K562 (cell line): ENCODE data around the gene PAFAH1B1. TPM values are rescaled to one million over a fixed set of nuclear protein-coding genes. Genes with fewer than 3 reads are reported as not detected.

Experiments
- ATAC-seq: fragments of 200-7000 bp; cut with Tn5 transposase; 3 replicates; pipeline ENCODE4 v1.9.1; 2020; ENCODE audit warnings: moderate library complexity
- BruUV-seq: library from RNA; stranded (reverse); fragments of 400-500 nt; replicated peaks from 2 replicates; lab custom pipeline; 2021; lab: Mats Ljungman, UMichigan
- CTCF ChIA-PET: fragments of 300-600 bp; formaldehyde crosslinking; extraction: SDS; loops from one replicate; lab custom pipeline; 2021; ENCODE audit warnings: low intra/inter-chr PET ratio; lab: Yijun Ruan, JAX
- POLR2A ChIA-PET: fragments of 300-600, 350-650 bp; sonication (Branson Sonifier 250); formaldehyde crosslinking; extraction: SDS; loops from one replicate; lab custom pipeline; 2021; ENCODE audit warnings: antibody characterized with exemption, inconsistent platforms; lab: Yijun Ruan, JAX
- DNase-seq, 4 experiments: peaks; one replicate each; pipeline versions ENCODE4 v3.0.0 to v3.0.0-alpha.2; 2011 to 2018; ENCODE audit warnings: low spot score in 3 of 4, mixed read lengths in 3 of 4; ENCODE audit errors: extremely low read depth in 1 of 4
- FAIRE-seq: peaks from 2 replicates; lab custom pipeline; 2011; peaks lifted over from hg19 to GRCh38; lab: Jason Lieb, UNC
- H2AFZ ChIP-seq: 2 replicates; pipeline ENCODE4 v1.6.0; 2011; ENCODE audit warnings: low read depth, low read length, control low read depth, inconsistent platforms
- H3K27ac ChIP-seq: fragments of 200-600 bp; 3 replicates; pipeline ENCODE4 v1.8.0; 2011; ENCODE audit warnings: low read depth, mild to moderate bottlenecking, control low read depth, inconsistent platforms, low read length, moderate library complexity, mixed read lengths; ENCODE audit errors: extremely low read depth
- H3K27me3 ChIP-seq, 2 experiments: fragments of 300-600 bp in 1 of 2; 2 replicates in 1 of 2; 3 replicates in 1 of 2; pipeline versions ENCODE4 v1.6.0 to v1.8.0; 2011; ENCODE audit warnings: inconsistent platforms in 2 of 2, low read length in 2 of 2, mild to moderate bottlenecking in 1 of 2, mixed read lengths in 1 of 2, moderate library complexity in 1 of 2; ENCODE audit not compliant: control insufficient read depth in 2 of 2, insufficient read depth in 2 of 2
- H3K36me3 ChIP-seq: fragments of 300-600 bp; 3 replicates; pipeline ENCODE4 v1.8.0; 2011; ENCODE audit warnings: mild to moderate bottlenecking, low read length, inconsistent platforms; ENCODE audit not compliant: control insufficient read depth, insufficient read depth
- H3K4me1 ChIP-seq, 2 experiments: fragments of 200-600 bp in 1 of 2; replicated peaks in 1 of 2; 2 replicates in 1 of 2; 3 replicates in 1 of 2; pipeline versions ENCODE4 v1.5.1 to v1.8.0; 2011; ENCODE audit warnings: inconsistent platforms in 2 of 2, low read length in 2 of 2, mild to moderate bottlenecking in 1 of 2, mixed read lengths in 1 of 2, moderate library complexity in 1 of 2; ENCODE audit not compliant: control insufficient read depth in 2 of 2, insufficient read depth in 2 of 2
- H3K4me2 ChIP-seq: 2 replicates; pipeline ENCODE4 v1.6.1; 2011; ENCODE audit warnings: low read length, control low read depth, inconsistent platforms, mixed read lengths; ENCODE audit not compliant: insufficient read depth
- H3K4me3 ChIP-seq: fragments of 200-600 bp; sonication (generic), shearing (Covaris generic); 2 replicates; pipeline ENCODE4 v1.5.1; 2016; ENCODE audit warnings: control low read depth, inconsistent platforms
- H3K79me2 ChIP-seq: fragments of 200-600 bp; 3 replicates; pipeline ENCODE4 v1.8.0; 2011; ENCODE audit warnings: low read length, inconsistent platforms; ENCODE audit not compliant: control insufficient read depth, insufficient read depth
- H3K9ac ChIP-seq, 2 experiments: 2 replicates each; pipeline versions ENCODE4 v1.6.0 to v1.6.1; 2011; ENCODE audit warnings: low read depth in 2 of 2, low read length in 2 of 2, control low read depth in 1 of 2, inconsistent platforms in 1 of 2, mild to moderate bottlenecking in 1 of 2, mixed read lengths in 1 of 2; ENCODE audit not compliant: insufficient read depth in 1 of 2
- H3K9me1 ChIP-seq: one replicate; pipeline ENCODE4 v1.6.0; 2011; ENCODE audit warnings: inconsistent platforms, mild to moderate bottlenecking, low read length, moderate library complexity; ENCODE audit not compliant: control insufficient read depth, insufficient read depth
- H3K9me3 ChIP-seq: replicated peaks from 2 replicates; pipeline ENCODE4 v1.5.1; 2011; ENCODE audit warnings: low read depth, low read length, inconsistent platforms; ENCODE audit not compliant: control insufficient read depth, insufficient read depth
- H4K20me1 ChIP-seq: replicated peaks from 2 replicates; pipeline ENCODE4 v1.6.1; 2011; ENCODE audit warnings: low read length, inconsistent platforms, mixed read lengths; ENCODE audit not compliant: control insufficient read depth, insufficient read depth
- C11orf30 ChIP-seq: fragments of 450-650 bp; IDR thresholded peaks from 2 replicates; pipeline ENCODE4 v1.6.1; 2016; ENCODE audit warnings: low read depth, mild to moderate bottlenecking
- HCFC1 ChIP-seq: IDR thresholded peaks from 2 replicates; pipeline ENCODE4 v1.6.1; 2012; ENCODE audit warnings: low read depth, low read length, improper control_type of control experiment
- SREBF1 ChIP-seq: fragments of 150-350 bp; IDR thresholded peaks from 2 replicates; pipeline ENCODE4 v1.6.1; 2014; ENCODE audit warnings: antibody characterized with exemption, low read depth, low read length, borderline replicate concordance
- YBX1 ChIP-seq: fragments of 450-650 bp; IDR thresholded peaks from 2 replicates; pipeline ENCODE4 v1.7.1; 2016; ENCODE audit warnings: mild to moderate bottlenecking
- ZNF561 ChIP-seq: fragments of 450-650 bp; formaldehyde crosslinking; conservative IDR thresholded peaks from 2 replicates; pipeline ENCODE4 v1.4.0; 2020; ENCODE audit warnings: mild to moderate bottlenecking, moderate library complexity
- WGBS: fragments of 100-300 bp; shearing (Covaris generic); methylation state at CpG from one replicate; pipeline ENCODE4 v1.1.6; 2016; ENCODE audit warnings: low coverage, mixed read lengths; ENCODE audit not compliant: insufficient coverage; ENCODE audit errors: missing lambda C conversion rate; 5-methylcytosine and 5-hydroxymethylcytosine counted together
- in situ Hi-C: fragments of 300-500 bp; cut with MboI; formaldehyde crosslinking; loops from 4 replicates; pipeline ENCODE4 v1.15.0; 2018; ENCODE audit warnings: inconsistent platforms, mixed read lengths
- intact Hi-C: fragments of 100-400 bp; cut with micrococcal nuclease; formaldehyde crosslinking; loops from 2 replicates; pipeline ENCODE4 v1.14.2; 2022
- polyA plus RNA-seq, 8 experiments: library from polyadenylated mRNA; depleted of rRNA in 4 of 8; stranded (reverse) in 5 of 8; unstranded in 3 of 8; fragments of >200 nt; fragmentation: Nextera tagmentation in 2 of 8; fragmentation: Illumina TruSeq in 1 of 8; extraction: Ambion mirVana in 2 of 8; extraction: Trizol in 1 of 8; gene quantifications; 2 replicates each; pipeline versions ENCODE4 v1.2.1 to v1.2.3, GENCODE V29; 2011 to 2014; ENCODE audit warnings: inconsistent platforms in 1 of 8, missing spikeins in 1 of 8
- total RNA-seq, 7 experiments: library from RNA; depleted of rRNA in 6 of 7; stranded (reverse); fragments of >200 nt in 6 of 7; fragmentation: Illumina TruSeq in 2 of 7; extraction: Trizol in 2 of 7; gene quantifications; 2 replicates each; pipeline versions ENCODE4 v1.2.1 to v1.2.3, GENCODE V29; 2011 to 2021; ENCODE audit warnings: low replicate concordance in 1 of 7
- TF ChIP-seq, protein P1 (sequence below): fragments of 250-450 bp; sonication (Bioruptor Pico); IDR thresholded peaks from 2 replicates; pipeline ENCODE4 v1.5.0; 2022; ENCODE audit warnings: mild to moderate bottlenecking
- TF ChIP-seq, protein P2 (sequence below): sonication (generic); formaldehyde crosslinking; IDR thresholded peaks from 2 replicates; pipeline ENCODE4 v1.9.0; 2022; ENCODE audit warnings: mild to moderate bottlenecking, missing genetic modification reagents
- TF ChIP-seq, protein P3 (sequence below), 3 experiments: IDR thresholded peaks in 2 of 3; conservative IDR thresholded peaks in 1 of 3; 2 replicates each; pipeline ENCODE4 v1.5.1; 2011 to 2012; ENCODE audit warnings: low read length in 3 of 3, mild to moderate bottlenecking in 3 of 3, control low read depth in 2 of 3, improper control_type of control experiment in 1 of 3, inconsistent platforms in 1 of 3, low read depth in 1 of 3, mixed read lengths in 1 of 3, moderate library complexity in 1 of 3; ENCODE audit not compliant: insufficient read depth in 2 of 3

Gene PAFAH1B1
- total and polyA plus RNA-seq, 9 of the 15 experiments (the other 6 are each of a cell fraction or from before 2014, with no cell fraction given) = 23.3 to 66.4 (median 40.2) TPM

DNA sequence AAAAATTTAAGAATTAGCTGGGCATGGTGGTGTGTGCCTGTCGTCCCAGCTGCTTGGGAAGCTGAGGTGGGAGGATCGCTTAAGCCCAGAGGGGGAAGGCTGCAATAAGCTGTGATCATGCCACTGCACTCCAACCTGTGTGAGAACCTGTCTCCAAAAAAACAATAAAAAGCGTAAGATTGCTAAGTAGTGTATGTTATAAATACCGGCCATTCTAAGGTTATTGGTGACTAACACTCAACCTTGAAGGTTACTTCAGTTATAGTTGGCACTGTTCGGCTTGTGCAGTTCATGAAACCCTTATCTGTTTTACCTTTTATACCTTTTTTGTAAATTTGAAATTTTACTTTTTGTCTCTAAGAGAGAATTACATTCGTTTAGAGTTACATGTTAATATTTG lies 44.0 kb downstream of the PAFAH1B1 start:
- intact Hi-C loops = no loop called here
- no TSS peak for BruUV-seq
- Histone ChIP-seq H3K4me2 (no peak overlapping the region), H3K79me2 (peaks cover 53% of the 10 kb centered on the region), H4K20me1 (peaks cover 11% of the 10 kb centered on the region; the same call in 1 of the 2 replicates), H3K36me3 (peaks cover 41% of the 10 kb centered on the region; the same call in 2 of the 3 replicates)
- CTCF ChIA-PET = no interaction called here
- DNase-seq (no peak), ATAC-seq (no peak), FAIRE-seq (no peak)
- WGBS = 74% methylated on average over 4 of the region's 6 CpGs
- in situ Hi-C loops = no loop called here
- TF ChIP-seq, protein P1, sequence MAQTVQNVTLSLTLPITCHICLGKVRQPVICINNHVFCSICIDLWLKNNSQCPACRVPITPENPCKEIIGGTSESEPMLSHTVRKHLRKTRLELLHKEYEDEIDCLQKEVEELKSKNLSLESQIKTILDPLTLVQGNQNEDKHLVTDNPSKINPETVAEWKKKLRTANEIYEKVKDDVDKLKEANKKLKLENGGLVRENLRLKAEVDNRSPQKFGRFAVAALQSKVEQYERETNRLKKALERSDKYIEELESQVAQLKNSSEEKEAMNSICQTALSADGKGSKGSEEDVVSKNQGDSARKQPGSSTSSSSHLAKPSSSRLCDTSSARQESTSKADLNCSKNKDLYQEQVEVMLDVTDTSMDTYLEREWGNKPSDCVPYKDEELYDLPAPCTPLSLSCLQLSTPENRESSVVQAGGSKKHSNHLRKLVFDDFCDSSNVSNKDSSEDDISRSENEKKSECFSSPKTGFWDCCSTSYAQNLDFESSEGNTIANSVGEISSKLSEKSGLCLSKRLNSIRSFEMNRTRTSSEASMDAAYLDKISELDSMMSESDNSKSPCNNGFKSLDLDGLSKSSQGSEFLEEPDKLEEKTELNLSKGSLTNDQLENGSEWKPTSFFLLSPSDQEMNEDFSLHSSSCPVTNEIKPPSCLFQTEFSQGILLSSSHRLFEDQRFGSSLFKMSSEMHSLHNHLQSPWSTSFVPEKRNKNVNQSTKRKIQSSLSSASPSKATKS (CRISPR knock-in tag) = no peak
- TF ChIP-seq YBX1 = no peak
- TF ChIP-seq, protein P2, sequence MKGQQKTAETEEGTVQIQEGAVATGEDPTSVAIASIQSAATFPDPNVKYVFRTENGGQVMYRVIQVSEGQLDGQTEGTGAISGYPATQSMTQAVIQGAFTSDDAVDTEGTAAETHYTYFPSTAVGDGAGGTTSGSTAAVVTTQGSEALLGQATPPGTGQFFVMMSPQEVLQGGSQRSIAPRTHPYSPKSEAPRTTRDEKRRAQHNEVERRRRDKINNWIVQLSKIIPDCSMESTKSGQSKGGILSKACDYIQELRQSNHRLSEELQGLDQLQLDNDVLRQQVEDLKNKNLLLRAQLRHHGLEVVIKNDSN = no peak
- no peak for TF ChIP-seq ZNF561 (CRISPR knock-in tag)
- no peak for TF ChIP-seq C11orf30
- TF ChIP-seq SREBF1 = no peak
- no peak for TF ChIP-seq HCFC1
- TF ChIP-seq, protein P3, sequence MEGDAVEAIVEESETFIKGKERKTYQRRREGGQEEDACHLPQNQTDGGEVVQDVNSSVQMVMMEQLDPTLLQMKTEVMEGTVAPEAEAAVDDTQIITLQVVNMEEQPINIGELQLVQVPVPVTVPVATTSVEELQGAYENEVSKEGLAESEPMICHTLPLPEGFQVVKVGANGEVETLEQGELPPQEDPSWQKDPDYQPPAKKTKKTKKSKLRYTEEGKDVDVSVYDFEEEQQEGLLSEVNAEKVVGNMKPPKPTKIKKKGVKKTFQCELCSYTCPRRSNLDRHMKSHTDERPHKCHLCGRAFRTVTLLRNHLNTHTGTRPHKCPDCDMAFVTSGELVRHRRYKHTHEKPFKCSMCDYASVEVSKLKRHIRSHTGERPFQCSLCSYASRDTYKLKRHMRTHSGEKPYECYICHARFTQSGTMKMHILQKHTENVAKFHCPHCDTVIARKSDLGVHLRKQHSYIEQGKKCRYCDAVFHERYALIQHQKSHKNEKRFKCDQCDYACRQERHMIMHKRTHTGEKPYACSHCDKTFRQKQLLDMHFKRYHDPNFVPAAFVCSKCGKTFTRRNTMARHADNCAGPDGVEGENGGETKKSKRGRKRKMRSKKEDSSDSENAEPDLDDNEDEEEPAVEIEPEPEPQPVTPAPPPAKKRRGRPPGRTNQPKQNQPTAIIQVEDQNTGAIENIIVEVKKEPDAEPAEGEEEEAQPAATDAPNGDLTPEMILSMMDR (IDR thresholded peaks at IDR 0.05 in 2 of 3, conservative IDR thresholded peaks at IDR 0.05 in 1 of 3; ENCODE audit: insufficient read depth in 2 of 3, low read depth in 1 of 3, low read length in 3 of 3) = no peak
- TF ChIP-seq, all 486 proteins: peak for 0
- H3K27ac ChIP-seq = no peak overlapping the region
- peaks cover 2% of the 10 kb centered on the region for H3K9me1 ChIP-seq
- H3K4me3 ChIP-seq = no peak overlapping the region
- peaks cover 0 to 3% of the 10 kb centered on the region in 2 experiments; a peak in 3 of 5 replicates for H3K4me1 ChIP-seq
- POLR2A ChIA-PET = no interaction called here
- H3K9me3 ChIP-seq = no peaks in the 10 kb centered on the region
- H2AFZ ChIP-seq = no peak overlapping the region
- H3K27me3 ChIP-seq = no peaks in the 10 kb centered on the region
- no peak overlapping the region for H3K9ac ChIP-seq
